NB4 (cell line): Measurements from ENCODE around the gene AQP1.

Experiments used
- POLR2A ChIP-seq: IDR thresholded peaks from 2 replicates; pipeline ENCODE4 v1.6.1; 2011; ENCODE audit warnings: mild to moderate bottlenecking; ENCODE audit not compliant: insufficient read length; ENCODE audit errors: extremely low read depth
- TF ChIP-seq, protein P1 (sequence below): IDR thresholded peaks from one replicate; pipeline ENCODE4 v1.5.1; 2012; ENCODE audit warnings: low read depth, low read length
- TF ChIP-seq, protein P2 (sequence below): IDR thresholded peaks from 2 replicates; pipeline ENCODE4 v1.6.1; 2011; ENCODE audit warnings: low read depth, low read length

DNA sequence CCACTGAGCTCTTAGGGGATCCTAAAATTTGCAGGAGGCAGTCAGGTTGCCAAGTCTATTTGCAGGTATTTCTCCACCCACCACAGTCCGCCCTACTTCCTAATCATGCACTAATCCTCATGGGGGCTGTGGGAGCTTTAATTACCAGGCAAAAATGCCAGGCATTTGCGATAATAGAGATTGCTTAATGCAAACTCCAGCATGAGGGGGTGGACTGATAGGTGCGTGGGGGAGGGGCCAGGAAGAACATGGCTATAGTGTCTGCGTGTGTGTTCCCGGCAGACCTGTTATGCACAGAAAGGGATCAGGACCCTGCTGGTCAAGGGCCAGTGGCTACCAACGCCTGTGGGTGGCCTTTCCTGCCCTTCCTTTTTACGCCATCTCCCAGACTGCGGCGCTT lies 15.6 kb upstream of the AQP1 start:
- TF ChIP-seq, protein P1, sequence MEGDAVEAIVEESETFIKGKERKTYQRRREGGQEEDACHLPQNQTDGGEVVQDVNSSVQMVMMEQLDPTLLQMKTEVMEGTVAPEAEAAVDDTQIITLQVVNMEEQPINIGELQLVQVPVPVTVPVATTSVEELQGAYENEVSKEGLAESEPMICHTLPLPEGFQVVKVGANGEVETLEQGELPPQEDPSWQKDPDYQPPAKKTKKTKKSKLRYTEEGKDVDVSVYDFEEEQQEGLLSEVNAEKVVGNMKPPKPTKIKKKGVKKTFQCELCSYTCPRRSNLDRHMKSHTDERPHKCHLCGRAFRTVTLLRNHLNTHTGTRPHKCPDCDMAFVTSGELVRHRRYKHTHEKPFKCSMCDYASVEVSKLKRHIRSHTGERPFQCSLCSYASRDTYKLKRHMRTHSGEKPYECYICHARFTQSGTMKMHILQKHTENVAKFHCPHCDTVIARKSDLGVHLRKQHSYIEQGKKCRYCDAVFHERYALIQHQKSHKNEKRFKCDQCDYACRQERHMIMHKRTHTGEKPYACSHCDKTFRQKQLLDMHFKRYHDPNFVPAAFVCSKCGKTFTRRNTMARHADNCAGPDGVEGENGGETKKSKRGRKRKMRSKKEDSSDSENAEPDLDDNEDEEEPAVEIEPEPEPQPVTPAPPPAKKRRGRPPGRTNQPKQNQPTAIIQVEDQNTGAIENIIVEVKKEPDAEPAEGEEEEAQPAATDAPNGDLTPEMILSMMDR = no peak
- no peak for TF ChIP-seq POLR2A
- TF ChIP-seq, protein P2, sequence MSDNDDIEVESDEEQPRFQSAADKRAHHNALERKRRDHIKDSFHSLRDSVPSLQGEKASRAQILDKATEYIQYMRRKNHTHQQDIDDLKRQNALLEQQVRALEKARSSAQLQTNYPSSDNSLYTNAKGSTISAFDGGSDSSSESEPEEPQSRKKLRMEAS = no peak
